Panc1 (cell line): Measurements from ENCODE around the gene ACER2. TPM values are rescaled to one million over a fixed set of nuclear protein-coding genes. Genes with fewer than 3 reads are reported as not detected.

Experiments
- ATAC-seq: fragments of 200-7000 bp; cut with Tn5 transposase; 2 replicates; pipeline ENCODE4 v1.9.1; 2020; ENCODE audit warnings: mild to moderate bottlenecking, moderate library complexity
- BruUV-seq: library from RNA; stranded (reverse); fragments of 400-500 nt; replicated peaks from 2 replicates; lab custom pipeline; 2021; lab: Mats Ljungman, UMichigan
- CTCF ChIA-PET: fragments of 300-600 bp; sonication (Branson Sonifier 250); formaldehyde crosslinking; loops from one replicate; lab custom pipeline; 2022; ENCODE audit warnings: antibody characterized with exemption; lab: Charles Lee
- POLR2A ChIA-PET: fragments of 300-600 bp; sonication (Branson Sonifier 250); formaldehyde crosslinking; loops from one replicate; lab custom pipeline; 2022; ENCODE audit warnings: antibody characterized with exemption; lab: Charles Lee
- DNase-seq: peaks from one replicate; pipeline ENCODE4 v3.0.0-alpha.2; 2010; ENCODE audit warnings: low read depth, low spot score
- H3K27ac ChIP-seq: 2 replicates; pipeline ENCODE4 v1.5.1; 2011; ENCODE audit warnings: mild to moderate bottlenecking, low read length, inconsistent platforms
- H3K27me3 ChIP-seq: fragments of 200-500 bp; sonication (Bioruptor generic); 2 replicates; pipeline ENCODE4 v1.6.0; 2014; ENCODE audit warnings: low read length, inconsistent platforms; ENCODE audit not compliant: control insufficient read depth, insufficient read depth
- H3K36me3 ChIP-seq: fragments of 200-500 bp; sonication (Bioruptor generic); 2 replicates; pipeline ENCODE4 v1.5.1; 2014; ENCODE audit warnings: inconsistent platforms, mild to moderate bottlenecking, low read length, moderate library complexity; ENCODE audit not compliant: control insufficient read depth, insufficient read depth
- H3K4me1 ChIP-seq: 2 replicates; pipeline ENCODE4 v1.5.1; 2011; ENCODE audit warnings: inconsistent platforms, mild to moderate bottlenecking, low read length, moderate library complexity; ENCODE audit not compliant: control insufficient read depth, insufficient read depth
- H3K4me3 ChIP-seq, 2 experiments: 2 replicates each; pipeline ENCODE4 v1.5.1; 2011 to 2012; ENCODE audit warnings: low read depth in 2 of 2, low read length in 2 of 2, mild to moderate bottlenecking in 2 of 2, inconsistent platforms in 1 of 2, moderate library complexity in 1 of 2
- H3K9me3 ChIP-seq: fragments of 200-500 bp; sonication (Bioruptor generic); 2 replicates; pipeline ENCODE4 v1.5.1; 2014; ENCODE audit warnings: low read depth, mild to moderate bottlenecking, inconsistent platforms, low read length, moderate library complexity; ENCODE audit not compliant: control insufficient read depth, insufficient read depth
- CTCF ChIP-seq: fragments of 450-650 bp; IDR thresholded peaks from 2 replicates; pipeline ENCODE4 v1.5.1; 2017; ENCODE audit warnings: mild to moderate bottlenecking
- POLR2AphosphoS5 ChIP-seq: IDR thresholded peaks from 2 replicates; pipeline ENCODE4 v1.6.1; 2012; ENCODE audit warnings: mild to moderate bottlenecking, low read depth, low read length, moderate library complexity
- REST ChIP-seq, 2 experiments: IDR thresholded peaks; 2 replicates each; pipeline ENCODE4 v1.6.1; 2011 to 2012; ENCODE audit warnings: low read depth in 2 of 2, control low read depth in 1 of 2, low read length in 1 of 2, mild to moderate bottlenecking in 1 of 2, moderate library complexity in 1 of 2; ENCODE audit not compliant: insufficient read depth in 1 of 2
- SIN3A ChIP-seq: IDR thresholded peaks from 2 replicates; pipeline ENCODE4 v1.6.1; 2012; ENCODE audit warnings: low read depth, mild to moderate bottlenecking, low read length, moderate library complexity, borderline replicate concordance; ENCODE audit not compliant: insufficient read depth
- TCF7L2 ChIP-seq: IDR thresholded peaks from 2 replicates; pipeline ENCODE4 v1.6.1; 2011; ENCODE audit warnings: mild to moderate bottlenecking, low read depth, low read length, inconsistent platforms
- in situ Hi-C: cut with HindIII; loops from 2 replicates; pipeline ENCODE4 v1.10.0; 2016; ENCODE audit warnings: low sequenced_read_pairs, low pct_unique_long_range_greater_than_20kb
- intact Hi-C: fragments of 100-400 bp; cut with micrococcal nuclease; formaldehyde crosslinking; loops from one replicate; pipeline ENCODE4 v1.10.0; 2022; ENCODE audit not compliant: unreplicated experiment
- total RNA-seq: library from RNA; stranded (reverse); gene quantifications from one replicate; pipeline ENCODE4 v1.2.1, GENCODE V29; 2021; ENCODE audit not compliant: unreplicated experiment

Gene ACER2
- total RNA-seq, 1 experiment from 2014 or later, result 1.3 TPM

GRCh38 chr9:19485193-19485592 is 76.4 kb downstream of the ACER2 start:
- H3K4me1 ChIP-seq, result no peaks in the 10 kb centered on the region
- no peaks in the 10 kb centered on the region for H3K36me3 ChIP-seq
- ChIA-PET CTCF (interaction anchor here (0.9 kb wide), 1 partner anchor 20 kb away, joined by 3 read pairs; no protein-coding TSS in a partner anchor), POLR2A (no interaction called here)
- H3K27ac ChIP-seq, result no peak overlapping the region
- no peak for ATAC-seq
- intact Hi-C loops, result no loop called here
- in situ Hi-C loops, result no loop called here
- TF ChIP-seq CTCF (no peak), REST (IDR thresholded peaks at IDR 0.05; ENCODE audit: insufficient read depth in 1 of 2, low read depth in 2 of 2, low read length in 1 of 2) (no peak), POLR2AphosphoS5 (no peak), TCF7L2 (no peak)
- no TSS peak for BruUV-seq
- no peaks in the 10 kb centered on the region for H3K27me3 ChIP-seq
- no peak overlapping the region for H3K4me3 ChIP-seq
- DNase-seq, result no peak
- H3K9me3 ChIP-seq, result no peaks in the 10 kb centered on the region

- Histone ChIP-seq H3K9me3 (no peaks in the 10 kb centered on the region), H3K4me3 (no peak overlapping the region), H3K27me3 (no peaks in the 10 kb centered on the region), H3K27ac (no peak overlapping the region), H3K36me3 (no peaks in the 10 kb centered on the region), H3K4me1 (no peaks in the 10 kb centered on the region)
- TF ChIP-seq TCF7L2, result no peak
- TF ChIP-seq POLR2AphosphoS5, result no peak
- CTCF ChIA-PET, result no interaction called here
- POLR2A ChIA-PET, result no interaction called here
- in situ Hi-C loops, result no loop called here
- intact Hi-C loops, result no loop called here
- DNase-seq (no peak), ATAC-seq (no peak)
- BruUV-seq, result no TSS peak
Measured at GRCh38 chr9:19486803-19487202, 78.0 kb downstream of the ACER2 start.

GRCh38 chr9:19488721-19489120 is 79.9 kb downstream of the ACER2 start:
- Histone ChIP-seq H3K36me3 (no peaks in the 10 kb centered on the region), H3K9me3 (no peaks in the 10 kb centered on the region), H3K4me1 (no peaks in the 10 kb centered on the region), H3K27me3 (no peaks in the 10 kb centered on the region), H3K4me3 (no peak overlapping the region), H3K27ac (no peak overlapping the region)
- CTCF ChIA-PET, result no interaction called here
- POLR2A ChIA-PET, result no interaction called here
- TF ChIP-seq CTCF, result no peak
- TF ChIP-seq POLR2AphosphoS5, result no peak
- TF ChIP-seq TCF7L2, result no peak
- TF ChIP-seq REST (IDR thresholded peaks at IDR 0.05; ENCODE audit: insufficient read depth in 1 of 2, low read depth in 2 of 2, low read length in 1 of 2), result no peak
- no peak for TF ChIP-seq SIN3A
- in situ Hi-C loops, result no loop called here
- no TSS peak for BruUV-seq
- intact Hi-C loops, result no loop called here
- DNase-seq (no peak), ATAC-seq (no peak)
